Left renal cortex interstitium (tissue), 4 donors: ENCODE results near the gene FOXN4. TPM values are rescaled to one million over a fixed set of nuclear protein-coding genes. Genes with fewer than 3 reads are reported as not detected.

ENCODE experiments used
- DNase-seq, 4 donors: peaks; one replicate each; pipeline ENCODE4 v3.0.0-alpha.2; 2013; ENCODE audit warnings: low read depth in 4 of 4, low spot score in 2 of 4, missing footprints in 1 of 4
- polyA plus RNA-seq, 4 donors: library from polyadenylated mRNA; unstranded; fragments of 120-200 nt; gene quantifications; one replicate each; pipeline ENCODE4 v1.2.1, GENCODE V29; 2013; ENCODE audit not compliant: insufficient read length in 4 of 4

FOXN4 gene
- polyA plus RNA-seq, 4 donors = 1.1 to 2.8 (median 2.1) TPM

DNA sequence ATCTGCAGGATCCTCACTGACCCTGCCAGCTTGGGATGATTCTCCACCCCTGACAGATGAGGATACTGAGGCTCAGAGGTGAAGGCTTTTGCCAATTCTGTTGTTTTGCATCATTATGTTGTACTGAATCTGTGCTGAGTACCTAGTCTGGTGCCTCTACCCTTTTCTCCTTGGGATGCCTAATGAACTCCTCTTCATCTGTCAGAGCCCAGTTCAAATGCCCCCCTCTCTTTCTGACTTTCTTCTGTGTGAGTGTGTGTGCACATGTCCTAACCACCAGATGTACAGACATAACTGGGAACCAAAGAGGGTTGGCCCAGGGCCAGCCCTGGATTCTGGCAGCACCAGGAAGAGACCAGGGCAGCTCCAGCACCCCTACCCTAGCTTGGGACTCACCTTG lies 22.8 kb downstream of the FOXN4 start:
- no peak for DNase-seq

DNA sequence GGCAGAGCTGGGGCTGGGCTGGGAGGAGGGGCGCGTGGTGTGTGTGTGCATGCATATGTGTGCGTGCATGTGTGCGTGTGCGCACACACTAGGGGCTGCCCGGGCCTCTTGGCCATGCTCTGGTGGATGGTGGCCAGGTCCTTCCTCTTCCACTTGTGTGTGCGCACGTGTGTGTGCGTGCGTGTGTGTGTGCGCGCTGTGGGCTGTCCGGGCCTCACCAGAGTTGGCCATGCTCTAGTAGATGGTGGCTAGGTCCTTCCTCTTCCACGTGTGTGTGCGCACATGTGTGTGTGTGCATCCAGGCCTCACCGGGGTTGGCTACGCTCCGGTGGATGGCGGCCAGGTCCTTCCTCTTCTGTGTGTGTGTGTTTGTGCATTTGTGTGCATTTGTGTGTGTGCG lies 24.7 kb downstream of the FOXN4 start:
- DNase-seq = no peak

DNA sequence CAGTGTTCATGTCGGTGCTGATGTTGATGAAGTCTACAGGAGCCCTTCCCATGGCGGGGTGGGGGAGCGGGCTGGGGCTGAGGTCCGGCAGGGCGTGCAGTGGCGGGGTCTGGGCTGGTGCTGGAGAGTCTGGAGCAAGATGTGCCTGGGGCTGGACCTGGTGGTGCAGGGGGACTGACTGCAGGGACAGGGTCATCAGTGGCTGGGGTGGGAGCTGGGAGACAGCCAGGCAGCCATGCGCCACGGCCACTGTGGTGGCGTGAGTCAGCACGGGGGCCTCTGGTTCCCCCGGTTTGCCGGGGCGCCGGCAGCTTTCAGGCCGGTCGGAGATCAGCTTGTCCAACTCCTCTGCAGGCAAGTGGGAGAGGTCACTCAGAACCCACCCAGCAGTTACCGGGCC lies 27.6 kb downstream of the FOXN4 start:
- DNase-seq = no peak

- no peak for DNase-seq
Observed at GRCh38 chr12:109279525-109279924, 29.6 kb downstream of the FOXN4 start.

GRCh38 chr12:109278912-109279311 lies 30.2 kb downstream of the FOXN4 start:
- DNase-seq = no peak

GRCh38 chr12:109277899-109278762 lies 31.0 kb downstream of the FOXN4 start:
- no peak for DNase-seq

- no peak for DNase-seq
Observed at GRCh38 chr12:109277255-109277898, 31.7 kb downstream of the FOXN4 start.

DNA sequence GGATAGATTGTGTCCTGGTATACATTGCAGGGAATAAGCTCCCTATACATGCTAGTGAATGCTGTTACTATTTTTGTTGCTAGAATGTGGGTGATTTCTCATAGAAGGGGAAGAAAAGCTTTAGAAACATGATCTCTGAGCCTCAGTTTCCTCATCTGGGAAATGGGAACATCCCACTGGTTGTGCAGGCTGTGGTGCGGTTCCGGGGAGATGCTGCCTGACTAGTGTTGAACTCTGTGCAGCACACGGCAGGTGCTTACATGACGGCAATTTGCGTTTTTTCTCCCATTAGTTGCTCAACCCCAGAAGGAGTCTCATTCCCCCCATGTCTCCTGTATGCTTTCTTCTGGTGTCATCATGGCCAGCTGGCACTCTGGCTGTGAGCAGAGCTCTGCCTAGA lies 32.9 kb downstream of the FOXN4 start:
- DNase-seq = no peak

DNA sequence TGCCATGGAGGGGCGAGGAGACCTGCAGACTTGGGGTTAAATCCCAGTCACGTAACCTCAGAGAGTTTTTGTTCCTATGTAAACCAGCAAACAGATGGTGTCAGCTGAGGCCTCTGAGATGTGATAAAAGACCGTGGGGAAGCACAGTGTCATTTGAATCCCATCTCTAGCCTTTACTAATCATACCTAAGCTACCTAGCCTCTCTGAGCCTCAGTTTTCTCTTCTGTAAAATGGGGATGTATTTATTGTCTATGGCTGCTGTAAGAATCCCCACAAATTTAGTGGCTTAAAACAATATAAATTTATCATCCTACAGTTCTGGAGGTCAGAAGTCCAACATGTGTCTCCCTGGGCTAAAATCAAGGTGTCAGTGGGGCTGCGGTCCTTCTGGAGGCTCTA lies 33.9 kb downstream of the FOXN4 start:
- DNase-seq = no peak

GRCh38 chr12:109274381-109274780 lies 34.7 kb downstream of the FOXN4 start:
- DNase-seq = no peak

GRCh38 chr12:109273354-109273753 lies 35.7 kb downstream of the FOXN4 start:
- no peak for DNase-seq

GRCh38 chr12:109271418-109271817 lies 37.7 kb downstream of the FOXN4 start:
- DNase-seq = no peak

- DNase-seq = no peak
Observed at GRCh38 chr12:109270494-109270893, 38.6 kb downstream of the FOXN4 start.

GRCh38 chr12:109269428-109269827 lies 39.7 kb downstream of the FOXN4 start:
- no peak for DNase-seq

DNA sequence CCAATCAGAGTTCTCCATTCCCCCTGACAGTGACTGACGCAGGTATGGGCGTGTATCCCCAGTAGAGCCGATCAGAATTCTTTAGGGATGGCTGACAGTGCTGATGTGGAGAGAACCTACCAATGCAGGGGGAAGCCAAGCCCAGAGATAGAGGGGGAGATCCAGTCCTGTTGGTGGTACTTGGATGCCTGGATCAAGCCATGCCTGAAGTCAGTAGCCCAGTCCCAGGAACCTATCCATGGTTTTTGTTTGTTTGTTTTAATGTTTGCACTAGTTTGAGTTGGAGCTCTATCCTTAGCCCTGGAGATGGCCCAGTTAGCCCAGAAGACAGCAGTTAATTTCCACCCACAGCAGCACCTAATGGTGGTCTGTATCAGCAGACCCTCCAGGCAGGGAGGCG lies 40.2 kb downstream of the FOXN4 start:
- no peak for DNase-seq

DNA sequence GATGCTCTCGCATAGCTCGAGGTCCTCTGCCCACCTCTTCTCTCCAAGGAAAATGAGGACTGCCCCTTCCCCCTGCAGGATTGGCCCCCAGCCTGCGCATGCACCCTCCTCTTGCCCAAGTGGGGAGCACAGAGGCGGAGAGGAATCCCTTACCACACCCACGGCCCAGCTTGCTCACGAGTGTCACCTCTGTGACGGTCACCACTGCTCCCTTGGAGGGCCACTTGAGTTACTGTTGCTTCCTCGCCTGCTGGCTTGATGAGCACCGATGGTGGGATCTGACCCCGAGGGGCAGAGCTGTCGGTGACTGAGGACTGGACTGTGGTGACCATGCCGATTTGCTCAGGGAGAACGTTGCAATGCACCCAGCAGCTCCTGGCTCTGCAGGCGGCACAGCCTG lies 41.7 kb downstream of the FOXN4 start:
- no peak for DNase-seq

DNA sequence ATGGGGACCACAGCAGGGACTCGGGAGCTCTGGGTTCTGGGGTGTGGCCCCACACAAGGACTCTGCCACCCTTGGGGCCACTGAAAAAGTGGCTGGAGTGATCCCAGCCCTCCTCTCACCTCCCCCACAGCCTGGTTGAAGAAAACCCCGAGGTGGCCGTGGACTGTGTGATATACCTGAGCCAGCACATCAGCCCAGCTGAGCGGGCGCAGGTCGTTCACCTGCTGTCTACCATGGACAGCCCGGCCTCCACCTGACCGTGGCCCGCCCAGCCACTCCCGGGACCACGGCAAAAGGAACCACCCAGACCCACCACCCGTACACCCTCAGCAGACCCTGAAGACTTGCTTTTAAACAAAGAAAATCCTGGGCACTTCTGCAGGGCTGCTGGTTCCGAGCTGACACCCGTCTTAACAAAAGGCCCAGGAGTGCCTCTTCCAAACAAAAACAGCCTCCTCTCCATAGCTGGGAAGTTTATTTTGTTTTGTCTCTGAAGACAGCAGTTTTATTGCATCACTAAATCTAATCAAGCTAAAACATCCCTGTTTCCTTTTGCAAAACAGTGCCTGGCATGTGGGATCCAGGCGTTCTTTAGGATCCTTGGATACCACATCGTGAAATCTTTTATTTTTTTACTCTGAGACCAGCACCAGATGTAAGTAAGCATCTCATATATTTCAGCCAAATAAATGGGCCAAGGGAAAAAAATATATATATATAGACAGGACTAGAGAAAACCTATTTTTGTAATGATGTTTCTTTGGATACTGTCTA lies 42.8 kb downstream of the FOXN4 start:
- DNase-seq = no peak

DNA sequence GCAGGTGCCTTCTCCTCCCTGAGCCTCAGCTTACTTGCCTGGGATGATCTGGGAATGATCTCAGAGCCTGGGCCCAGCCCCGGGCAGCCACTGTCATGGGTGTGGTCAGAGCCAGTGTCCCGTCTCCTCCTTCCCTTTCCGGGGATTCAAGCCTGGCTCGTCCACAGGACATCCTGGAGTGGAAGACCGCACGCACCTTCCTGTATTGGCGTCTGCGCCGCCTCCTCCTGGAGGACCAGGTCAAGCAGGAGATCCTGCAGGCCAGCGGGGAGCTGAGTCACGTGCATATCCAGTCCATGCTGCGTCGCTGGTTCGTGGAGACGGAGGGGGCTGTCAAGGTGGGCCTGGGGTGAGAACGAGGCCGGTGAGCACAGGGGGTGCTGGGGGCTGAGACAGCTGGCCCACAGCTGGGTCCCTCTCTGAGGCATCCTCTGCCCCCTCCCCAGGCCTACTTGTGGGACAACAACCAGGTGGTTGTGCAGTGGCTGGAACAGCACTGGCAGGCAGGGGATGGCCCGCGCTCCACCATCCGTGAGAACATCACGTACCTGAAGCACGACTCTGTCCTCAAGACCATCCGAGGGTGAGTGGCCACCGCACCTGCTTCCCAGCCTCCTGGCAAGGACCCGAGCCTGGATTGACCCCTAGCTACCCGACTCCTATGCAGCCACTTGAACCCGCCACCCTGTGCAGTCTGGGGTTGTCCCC lies 44.0 kb downstream of the FOXN4 start:
- no peak for DNase-seq

DNA sequence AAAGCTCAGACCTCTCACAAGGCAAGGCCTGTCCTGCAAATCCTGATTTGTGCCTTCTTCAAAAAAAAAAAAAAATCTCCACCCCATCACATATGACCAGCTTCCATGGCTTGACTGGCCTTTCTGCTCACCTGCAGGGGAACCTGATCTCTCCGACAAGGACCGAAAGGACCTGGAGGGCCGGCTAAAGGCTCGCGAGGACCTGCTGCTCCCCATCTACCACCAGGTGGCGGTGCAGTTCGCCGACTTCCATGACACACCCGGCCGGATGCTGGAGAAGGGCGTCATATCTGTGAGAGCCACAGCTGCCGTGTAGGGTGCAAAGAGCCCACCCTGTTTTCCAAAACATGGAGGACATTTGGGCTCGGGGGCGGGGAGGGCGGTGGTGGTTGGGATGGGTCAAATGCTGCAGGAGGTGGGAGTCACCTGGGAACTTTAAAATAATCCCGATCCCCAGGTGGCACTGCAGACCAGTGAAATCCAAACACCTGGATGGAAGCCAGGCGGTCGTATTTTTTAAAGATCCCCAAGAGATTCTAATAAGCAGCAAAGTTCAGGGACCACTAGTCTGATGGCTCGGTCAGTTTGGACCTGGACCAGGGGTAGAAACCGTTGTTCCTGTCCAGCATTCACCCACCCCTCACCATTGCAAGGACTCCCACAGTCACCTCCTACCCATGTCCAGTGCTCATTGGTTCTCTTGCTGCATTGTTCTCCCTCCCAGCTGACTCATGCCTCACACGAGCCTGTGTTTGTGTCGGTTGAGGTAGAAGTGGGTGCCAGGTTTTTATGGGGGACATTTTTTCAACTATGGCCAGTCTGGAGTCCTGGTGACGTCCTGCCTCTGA lies 44.8 kb downstream of the FOXN4 start:
- DNase-seq = peak in 3 of 4 donors; percentile 47 to 54 (median 49)

DNA sequence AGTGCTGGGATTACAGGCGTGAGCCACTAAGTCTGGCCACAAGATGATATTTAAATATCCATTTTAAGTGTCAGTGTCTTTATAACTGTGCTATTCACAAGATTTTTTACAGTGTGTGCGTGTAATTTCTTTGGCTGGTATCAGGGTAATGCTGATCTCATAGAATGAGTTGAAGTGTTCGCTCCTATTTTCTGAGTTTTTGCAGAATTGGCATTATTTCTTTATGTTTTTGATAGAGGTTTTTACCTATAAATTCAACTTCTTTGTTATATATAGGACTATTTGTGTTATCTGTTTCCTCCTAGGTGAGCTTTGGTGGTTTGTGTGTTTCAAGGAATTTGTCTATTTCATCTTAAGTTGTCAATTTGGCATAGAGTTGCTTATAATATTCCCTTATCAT lies 45.6 kb downstream of the FOXN4 start:
- DNase-seq = no peak
